Esophagus (tissue), 2 donors: ENCODE data around the gene UTS2B. TPM values are rescaled to one million over a fixed set of nuclear protein-coding genes. Genes with fewer than 3 reads are reported as not detected.

Experiments used
- H3K27ac ChIP-seq, 2 donors: one replicate each; pipeline ENCODE4 v1.5.1; 2013; ENCODE audit warnings: low read depth in 2 of 2, mild to moderate bottlenecking in 2 of 2, inconsistent platforms in 1 of 2, low read length in 1 of 2, moderate library complexity in 1 of 2
- H3K27me3 ChIP-seq, 2 donors: one replicate each; pipeline ENCODE4 v1.6.1; 2013; ENCODE audit warnings: low read length in 2 of 2, control low read depth in 1 of 2, mild to moderate bottlenecking in 1 of 2; ENCODE audit not compliant: insufficient read depth in 2 of 2, control insufficient read depth in 1 of 2
- H3K36me3 ChIP-seq, 2 donors: one replicate each; pipeline ENCODE4 v1.6.1; 2013; ENCODE audit warnings: low read length in 1 of 2; ENCODE audit not compliant: control insufficient read depth in 2 of 2, insufficient read depth in 2 of 2
- H3K4me1 ChIP-seq, 2 donors: one replicate each; pipeline ENCODE4 v1.6.1; 2013; ENCODE audit warnings: low read length in 1 of 2; ENCODE audit not compliant: control insufficient read depth in 2 of 2, insufficient read depth in 2 of 2
- H3K4me3 ChIP-seq, 2 donors: one replicate each; pipeline ENCODE4 v1.5.1; 2013; ENCODE audit warnings: low read length in 2 of 2, mild to moderate bottlenecking in 2 of 2, low read depth in 1 of 2, moderate library complexity in 1 of 2
- H3K9me3 ChIP-seq, 2 donors: one replicate each; pipeline ENCODE4 v1.6.1; 2013; ENCODE audit warnings: mild to moderate bottlenecking in 2 of 2, low read depth in 1 of 2, low read length in 1 of 2, moderate library complexity in 1 of 2; ENCODE audit not compliant: control insufficient read depth in 2 of 2, insufficient read depth in 1 of 2
- WGBS, 2 donors: extraction: QIAGEN DNeasy Blood & Tissue Kit; methylation state at CpG; one replicate each; pipeline ENCODE4 v1.1.7; 2013; 5-methylcytosine and 5-hydroxymethylcytosine counted together
- polyA plus RNA-seq, 2 donors: library from polyadenylated mRNA; stranded (reverse); fragments of 200-250 nt; gene quantifications; one replicate each; pipeline ENCODE4 v1.2.3, GENCODE V29; 2013
- donor health status: healthy with polysubstance abuse.
- donor health status: Bipolar disorder and iron deficiency.

Gene UTS2B
- polyA plus RNA-seq, 2 donors = 0.04 TPM; not detected in 1

DNA sequence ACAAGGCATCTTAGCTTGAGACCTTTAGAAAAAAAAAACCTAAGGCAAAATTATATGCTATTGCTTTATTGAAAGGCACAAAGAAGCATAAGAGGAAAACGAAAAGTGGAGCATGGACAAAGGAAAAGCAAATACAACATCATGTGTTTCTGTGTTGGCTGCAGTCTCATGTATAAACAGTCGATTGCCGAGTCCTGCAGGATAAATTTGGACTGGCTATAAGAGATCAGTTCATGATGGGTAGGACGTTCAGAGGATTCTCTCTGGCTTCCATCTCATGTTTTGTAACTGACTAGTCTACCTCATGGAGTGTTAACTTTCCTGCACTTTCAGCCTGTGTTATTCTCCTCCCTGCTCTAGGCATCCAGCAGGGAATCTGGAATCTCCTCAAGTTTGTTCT is 23.0 kb downstream of the UTS2B start:
- H3K9me3 ChIP-seq = no peaks in the 10 kb centered on the region
- H3K36me3 ChIP-seq = no peaks in the 10 kb centered on the region
- WGBS, 2 donors = 53 to 65% methylated on average over 4 of the region's 4 CpGs
- H3K4me3 ChIP-seq = no peak overlapping the region
- H3K27ac ChIP-seq = no peak overlapping the region
- no peaks in the 10 kb centered on the region for H3K27me3 ChIP-seq
- no peaks in the 10 kb centered on the region for H3K4me1 ChIP-seq

DNA sequence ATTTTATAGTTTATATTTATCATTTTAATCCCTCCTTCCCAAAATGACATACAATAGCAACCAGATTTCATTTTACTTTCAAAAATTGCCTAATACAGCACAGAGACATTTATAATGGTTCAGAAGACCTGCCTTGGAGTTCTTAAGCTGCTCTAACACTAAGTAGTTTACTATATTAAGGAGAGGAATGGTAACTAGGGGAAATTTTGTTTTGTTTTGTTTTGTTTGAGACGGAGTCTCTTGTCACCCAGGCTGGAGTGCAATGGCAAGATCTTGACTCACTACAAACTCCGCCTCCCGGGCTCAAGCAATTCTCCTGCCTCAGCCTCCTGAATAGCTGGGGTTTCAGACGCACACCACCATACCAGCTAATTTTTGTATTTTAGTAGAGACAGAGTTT is 23.9 kb downstream of the UTS2B start:
- Histone ChIP-seq H3K4me3 (no peak overlapping the region), H3K36me3 (no peaks in the 10 kb centered on the region), H3K27me3 (no peaks in the 10 kb centered on the region), H3K4me1 (no peaks in the 10 kb centered on the region), H3K27ac (no peak overlapping the region), H3K9me3 (no peaks in the 10 kb centered on the region)
- WGBS, 2 donors = 83 to 84% methylated on average over 4 of the region's 4 CpGs

DNA sequence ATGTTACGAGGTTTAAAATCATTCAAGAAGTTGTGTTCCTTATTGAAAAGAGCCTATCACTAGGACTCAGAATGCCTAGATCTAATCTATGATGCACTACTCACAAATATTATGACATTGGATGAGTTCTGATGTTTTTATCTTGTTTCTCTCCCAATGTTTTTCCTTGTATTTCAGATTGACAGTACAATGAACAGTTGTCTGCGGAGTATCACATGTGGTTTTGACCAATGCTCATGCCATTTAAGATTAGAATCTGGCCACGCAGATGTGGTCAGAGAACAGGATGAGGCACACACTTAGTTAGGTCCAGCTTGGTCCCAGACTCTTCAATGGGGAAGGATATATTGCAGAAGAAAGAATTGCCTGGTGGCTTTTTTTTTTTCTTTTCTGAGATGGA is 26.7 kb downstream of the UTS2B start:
- H3K4me1 ChIP-seq = no peaks in the 10 kb centered on the region
- no peaks in the 10 kb centered on the region for H3K9me3 ChIP-seq
- WGBS, 2 donors = 88 to 89% methylated on average over 3 of the region's 3 CpGs
- no peaks in the 10 kb centered on the region for H3K27me3 ChIP-seq
- no peak overlapping the region for H3K4me3 ChIP-seq
- no peaks in the 10 kb centered on the region for H3K36me3 ChIP-seq
- H3K27ac ChIP-seq = no peak overlapping the region

DNA sequence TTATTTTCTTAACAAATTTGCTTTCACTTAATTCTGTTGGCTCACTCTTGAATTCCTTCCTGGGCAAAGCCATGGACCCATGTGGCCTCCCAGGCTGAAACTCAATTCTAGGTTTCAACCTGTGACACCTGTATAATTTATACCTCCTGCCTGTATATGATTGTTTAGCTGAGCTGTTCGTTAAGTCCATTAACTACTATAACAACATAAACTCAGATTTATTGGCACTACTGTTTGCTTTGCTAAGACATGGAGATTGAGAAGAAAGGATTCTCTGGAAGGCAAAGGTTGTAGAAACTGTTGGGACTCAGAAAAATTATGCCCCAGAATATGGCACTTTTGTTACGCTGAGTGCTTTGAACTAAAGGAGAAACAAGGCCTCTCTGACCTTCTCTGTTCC is 27.9 kb downstream of the UTS2B start:
- Histone ChIP-seq H3K27me3 (no peaks in the 10 kb centered on the region), H3K36me3 (no peaks in the 10 kb centered on the region), H3K4me3 (no peak overlapping the region), H3K9me3 (no peaks in the 10 kb centered on the region), H3K27ac (no peak overlapping the region), H3K4me1 (no peaks in the 10 kb centered on the region)
- WGBS, 2 donors = 83 to 84% methylated on average over 2 of the region's 2 CpGs

DNA sequence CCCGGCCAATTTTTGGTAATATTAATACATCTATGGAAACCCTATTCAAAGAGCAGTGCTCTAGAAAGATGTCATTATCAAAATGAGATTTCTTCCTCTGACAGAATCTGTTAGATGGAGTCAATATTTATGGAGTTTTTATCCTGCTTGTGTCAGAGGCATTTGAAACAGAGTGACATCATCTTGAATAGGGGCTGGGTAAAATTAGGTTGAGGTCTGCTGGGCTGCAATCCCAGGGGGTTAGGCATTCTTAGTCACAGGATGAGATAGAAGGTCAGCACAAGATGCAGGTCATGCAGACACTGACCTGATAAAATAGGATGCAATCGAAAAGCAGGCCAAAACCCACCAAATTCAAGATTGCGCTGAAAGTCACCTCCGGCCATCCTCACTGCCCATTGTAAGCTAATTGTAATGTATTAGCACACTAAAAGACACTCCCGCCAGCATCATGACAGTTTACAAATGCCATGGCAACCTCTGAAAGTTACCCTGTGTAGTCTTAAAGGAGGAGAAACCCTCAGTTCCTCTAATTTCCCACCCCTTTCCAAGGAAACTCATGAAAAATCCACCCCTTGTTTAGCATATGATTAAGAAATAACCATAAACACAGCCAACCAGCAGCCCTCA is 28.4 kb downstream of the UTS2B start:
- Histone ChIP-seq H3K4me1 (no peaks in the 10 kb centered on the region), H3K36me3 (no peaks in the 10 kb centered on the region), H3K27me3 (no peaks in the 10 kb centered on the region), H3K27ac (no peak overlapping the region), H3K9me3 (no peaks in the 10 kb centered on the region), H3K4me3 (no peak overlapping the region)
- WGBS, 2 donors = 95 to 96% methylated on average over 5 of the region's 5 CpGs

DNA sequence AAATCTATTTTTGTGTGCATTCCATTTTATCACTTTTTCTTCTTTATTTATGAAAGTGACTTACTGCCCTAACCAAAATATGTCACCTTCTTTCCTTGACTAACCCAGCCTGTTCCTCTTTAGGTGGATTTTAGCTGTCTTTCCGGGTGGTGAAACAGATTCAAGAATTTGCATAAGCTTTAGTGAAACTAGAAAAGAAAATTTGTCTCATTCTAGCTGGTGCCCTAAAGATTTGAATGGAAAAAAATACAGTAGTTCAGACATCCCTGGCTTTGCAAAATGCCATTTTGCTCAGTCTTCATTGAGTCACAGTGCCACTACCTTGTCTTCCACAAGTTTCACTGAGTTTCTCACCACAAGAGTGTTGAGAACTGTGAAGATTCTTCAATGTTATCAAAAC is 29.3 kb downstream of the UTS2B start:
- no peaks in the 10 kb centered on the region for H3K9me3 ChIP-seq
- 87 to 91% methylated on average over 1 of the region's 1 CpG for WGBS, 2 donors
- H3K36me3 ChIP-seq = no peaks in the 10 kb centered on the region

DNA sequence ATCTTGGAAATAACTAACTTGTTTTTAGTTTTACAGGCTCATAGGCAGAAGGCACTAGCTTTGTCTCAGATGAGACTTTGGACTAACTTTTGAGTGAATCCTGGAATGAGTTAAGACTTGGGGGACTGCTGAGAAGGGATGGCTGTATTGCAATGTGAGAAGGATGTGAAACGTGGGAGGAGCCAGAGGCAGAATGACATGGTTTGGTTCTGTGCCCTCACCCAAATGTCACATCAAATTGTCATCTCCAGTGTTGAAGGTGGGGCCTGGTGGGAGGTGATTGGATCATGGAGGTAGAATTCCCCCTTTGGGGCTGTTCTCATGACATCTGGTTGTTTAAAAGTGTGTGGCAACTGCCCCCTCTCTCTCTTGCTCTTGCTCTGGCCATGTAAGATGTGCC is 29.9 kb downstream of the UTS2B start:
- Histone ChIP-seq H3K9me3 (no peaks in the 10 kb centered on the region), H3K4me3 (no peak overlapping the region), H3K4me1 (no peaks in the 10 kb centered on the region), H3K36me3 (no peaks in the 10 kb centered on the region), H3K27me3 (no peaks in the 10 kb centered on the region), H3K27ac (no peak overlapping the region)
- 74 to 83% methylated on average over 1 of the region's 1 CpG for WGBS, 2 donors

More for the DNA sequence above, 29.3 kb downstream of the UTS2B start:
- Histone ChIP-seq H3K27me3 (no peaks in the 10 kb centered on the region), H3K4me1 (no peaks in the 10 kb centered on the region), H3K27ac (no peak overlapping the region), H3K4me3 (no peak overlapping the region)

DNA sequence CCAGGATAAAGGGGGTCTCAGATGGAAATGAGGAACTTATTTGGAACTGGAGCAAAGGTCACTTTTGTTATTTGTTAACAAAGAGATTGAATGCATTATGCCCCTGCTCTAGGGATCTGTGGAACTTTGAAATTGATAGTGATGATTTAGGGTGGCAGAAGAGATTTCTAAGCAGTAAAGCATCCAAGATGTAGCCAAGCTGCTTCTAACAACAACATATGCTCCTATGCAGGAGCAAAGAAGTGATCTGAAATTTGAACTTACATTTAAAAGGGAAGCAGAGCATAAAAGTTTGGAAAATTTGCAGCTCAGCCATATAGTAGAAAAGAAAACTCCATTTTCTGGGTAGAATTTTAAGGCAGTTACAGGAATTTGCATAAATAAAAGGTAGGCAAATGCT is 31.5 kb downstream of the UTS2B start:
- no peaks in the 10 kb centered on the region for H3K9me3 ChIP-seq
- no peaks in the 10 kb centered on the region for H3K36me3 ChIP-seq
- no peaks in the 10 kb centered on the region for H3K27me3 ChIP-seq
- no peak overlapping the region for H3K4me3 ChIP-seq
- H3K27ac ChIP-seq = no peak overlapping the region
- no peaks in the 10 kb centered on the region for H3K4me1 ChIP-seq

DNA sequence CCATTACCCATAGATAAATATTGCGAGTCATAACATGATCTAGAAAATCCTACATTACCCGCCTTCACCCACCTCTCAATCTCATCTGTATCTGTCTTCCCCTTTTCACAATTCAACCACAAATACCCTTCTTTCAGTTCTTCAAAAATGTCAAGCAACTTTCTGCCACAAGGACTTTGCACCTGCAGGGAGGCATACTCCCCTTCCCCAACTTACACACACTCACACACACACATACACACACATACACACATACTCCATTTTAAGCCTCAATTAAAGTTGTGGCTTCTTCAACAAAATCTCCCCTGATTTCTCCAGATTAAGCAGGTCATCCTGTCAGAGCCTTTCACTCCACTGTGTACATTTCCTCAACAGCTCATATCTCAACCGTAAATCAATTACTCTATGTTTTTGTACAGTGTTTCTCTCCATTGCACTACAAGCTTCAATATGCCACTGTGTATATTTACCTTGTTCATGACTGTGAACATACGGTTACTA is 34.2 kb downstream of the UTS2B start:
- Histone ChIP-seq H3K36me3 (no peaks in the 10 kb centered on the region), H3K27ac (no peak overlapping the region), H3K4me3 (no peak overlapping the region), H3K4me1 (no peaks in the 10 kb centered on the region), H3K27me3 (no peaks in the 10 kb centered on the region), H3K9me3 (no peaks in the 10 kb centered on the region)
- WGBS, 2 donors = 50 to 52% methylated on average over 4 of the region's 4 CpGs

DNA sequence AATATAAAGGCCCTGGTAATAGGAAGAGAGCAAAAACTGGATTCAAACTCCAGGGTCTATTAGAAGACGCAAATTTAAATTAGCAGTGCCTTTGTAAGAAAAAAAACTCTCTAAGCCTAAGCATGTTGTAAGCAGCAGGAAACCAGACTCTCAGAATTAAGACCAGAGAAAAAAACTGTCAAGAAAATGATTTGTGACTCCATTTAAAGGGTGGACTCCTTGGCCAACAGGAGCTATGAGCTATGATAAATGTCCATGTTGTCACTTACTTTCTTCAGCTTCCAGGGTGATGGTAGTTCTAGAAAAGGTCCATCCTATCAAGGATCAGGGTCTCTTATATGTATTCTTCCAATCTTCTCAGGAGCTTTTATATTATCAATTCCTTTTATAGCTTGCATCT is 36.0 kb downstream of the UTS2B start:
- H3K27me3 ChIP-seq = no peaks in the 10 kb centered on the region
- no peak overlapping the region for H3K4me3 ChIP-seq
- no peaks in the 10 kb centered on the region for H3K4me1 ChIP-seq
- no peaks in the 10 kb centered on the region for H3K36me3 ChIP-seq
- WGBS, 2 donors = 89 to 100% methylated on average over 1 of the region's 1 CpG
- no peaks in the 10 kb centered on the region for H3K9me3 ChIP-seq
- no peak overlapping the region for H3K27ac ChIP-seq
